T-helper 17 cell (primary cell): ENCODE measurements around the gene FBN3. TPM values are rescaled to one million over a fixed set of nuclear protein-coding genes. Genes with fewer than 3 reads are reported as not detected.

Experiments used
- ATAC-seq: fragments of 150-1000 bp; cut with Tn5 transposase; 2 replicates; pipeline ENCODE4 v1.10.0; 2021; ENCODE audit warnings: mild to moderate bottlenecking, moderate library complexity
- DNase-seq, 3 donors: peaks; one replicate each; pipeline versions ENCODE4 v3.0.0 to v3.0.0-alpha.2; 2020 to 2021
- H3K9me3 ChIP-seq: one replicate; pipeline ENCODE4 v1.7.0; 2013; ENCODE audit warnings: low read length, mild to moderate bottlenecking; ENCODE audit not compliant: control insufficient read depth, poor library complexity, severe bottlenecking
- H3K27ac Mint-ChIP-seq: one replicate; pipeline ENCODE4 v1.8.0; 2022; ENCODE audit warnings: mild to moderate bottlenecking, moderate library complexity, mixed read lengths
- H3K27me3 Mint-ChIP-seq: one replicate; pipeline ENCODE4 v1.8.0; 2022; ENCODE audit warnings: mixed read lengths
- H3K36me3 Mint-ChIP-seq: one replicate; pipeline ENCODE4 v1.8.0; 2022; ENCODE audit warnings: low read depth, mixed read lengths
- H3K4me1 Mint-ChIP-seq: one replicate; pipeline ENCODE4 v1.8.0; 2022; ENCODE audit warnings: mild to moderate bottlenecking, mixed read lengths
- H3K4me3 Mint-ChIP-seq: one replicate; pipeline ENCODE4 v1.8.0; 2022; ENCODE audit warnings: mild to moderate bottlenecking, moderate library complexity, mixed read lengths
- total RNA-seq, 4 donors: library from RNA in 2 of 4; stranded (reverse) in 2 of 4; gene quantifications; one replicate each; pipeline ENCODE4 v1.2.3 and lab custom pipeline; 2022 to 2026

The FBN3 gene
- total RNA-seq, 2 donors from 2014 or later, result not detected

DNA sequence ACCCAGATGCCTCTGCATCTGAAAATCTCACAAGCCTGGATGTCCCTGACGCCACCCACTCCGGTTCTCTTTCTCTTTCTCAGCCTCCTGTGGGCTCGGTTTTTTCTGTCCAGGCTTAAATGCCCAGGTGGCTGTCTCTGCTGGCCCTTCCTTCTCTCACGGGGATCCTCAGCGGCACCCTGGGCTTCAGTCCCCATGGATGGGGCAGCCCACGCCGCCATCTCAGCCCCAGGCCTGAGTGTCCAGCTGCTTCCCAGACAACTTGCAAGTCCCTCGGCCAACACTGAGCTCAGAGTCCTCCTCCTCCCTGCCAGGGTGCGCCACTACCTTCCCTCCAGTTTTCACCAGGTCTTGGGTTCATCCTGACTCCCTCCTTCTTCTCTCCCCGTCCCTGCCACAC is 6.4 kb downstream of the FBN3 start:
- peaks cover 32% of the 10 kb centered on the region for H3K27me3 Mint-ChIP-seq
- peaks cover 6% of the 10 kb centered on the region for H3K36me3 Mint-ChIP-seq
- no peak overlapping the region for H3K27ac Mint-ChIP-seq
- peaks cover 4% of the 10 kb centered on the region for H3K4me1 Mint-ChIP-seq
- ATAC-seq (no peak), DNase-seq (no peak)
- no peaks in the 10 kb centered on the region for H3K9me3 ChIP-seq
- no peak overlapping the region for H3K4me3 Mint-ChIP-seq

DNA sequence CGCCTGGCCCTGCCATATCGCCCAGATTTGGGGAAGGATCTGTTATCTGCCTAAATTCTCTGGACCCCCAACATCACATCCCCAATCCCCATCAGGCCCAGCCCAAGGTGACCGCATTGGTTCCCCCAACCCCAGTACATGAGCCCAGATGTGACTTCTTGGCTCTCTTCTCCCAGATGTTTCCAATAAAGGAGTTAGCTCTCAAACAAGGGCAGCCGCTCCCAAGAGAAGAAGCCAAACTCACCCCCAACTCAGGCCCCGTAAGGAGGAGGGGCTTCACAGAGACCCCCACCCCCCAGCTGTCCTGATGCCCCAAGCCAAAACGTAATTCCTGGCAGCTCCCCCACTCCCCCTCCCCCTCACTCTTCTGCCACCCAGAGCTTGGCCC is 6.9 kb downstream of the FBN3 start:
- H3K9me3 ChIP-seq, result no peaks in the 10 kb centered on the region
- Mint-ChIP-seq H3K27me3 (peaks cover 27% of the 10 kb centered on the region), H3K4me3 (no peak overlapping the region), H3K27ac (no peak overlapping the region), H3K4me1 (peaks cover 2% of the 10 kb centered on the region), H3K36me3 (peaks cover 6% of the 10 kb centered on the region)
- no peak for ATAC-seq
- no peak for DNase-seq

GRCh38 chr19:8141726-8142512 is 7.5 kb downstream of the FBN3 start:
- ATAC-seq (no peak), DNase-seq (no peak)
- Mint-ChIP-seq H3K4me1 (peaks cover 2% of the 10 kb centered on the region), H3K27ac (no peak overlapping the region), H3K4me3 (no peak overlapping the region), H3K27me3 (peaks cover 23% of the 10 kb centered on the region), H3K36me3 (peaks cover 6% of the 10 kb centered on the region)
- no peaks in the 10 kb centered on the region for H3K9me3 ChIP-seq

- Mint-ChIP-seq H3K36me3 (no peaks in the 10 kb centered on the region), H3K27ac (no peak overlapping the region), H3K4me1 (no peaks in the 10 kb centered on the region), H3K4me3 (no peak overlapping the region), H3K27me3 (peaks cover 5% of the 10 kb centered on the region)
- DNase-seq, result no peak
- no peaks in the 10 kb centered on the region for H3K9me3 ChIP-seq
- no peak for ATAC-seq
Observed at GRCh38 chr19:8138201-8138600, 11.2 kb downstream of the FBN3 start.

GRCh38 chr19:8137425-8137824 is 12.0 kb downstream of the FBN3 start:
- Mint-ChIP-seq H3K4me3 (no peak overlapping the region), H3K27me3 (no peaks in the 10 kb centered on the region), H3K4me1 (no peaks in the 10 kb centered on the region), H3K27ac (no peak overlapping the region), H3K36me3 (no peaks in the 10 kb centered on the region)
- no peak for DNase-seq
- H3K9me3 ChIP-seq, result no peaks in the 10 kb centered on the region
- no peak for ATAC-seq

DNA sequence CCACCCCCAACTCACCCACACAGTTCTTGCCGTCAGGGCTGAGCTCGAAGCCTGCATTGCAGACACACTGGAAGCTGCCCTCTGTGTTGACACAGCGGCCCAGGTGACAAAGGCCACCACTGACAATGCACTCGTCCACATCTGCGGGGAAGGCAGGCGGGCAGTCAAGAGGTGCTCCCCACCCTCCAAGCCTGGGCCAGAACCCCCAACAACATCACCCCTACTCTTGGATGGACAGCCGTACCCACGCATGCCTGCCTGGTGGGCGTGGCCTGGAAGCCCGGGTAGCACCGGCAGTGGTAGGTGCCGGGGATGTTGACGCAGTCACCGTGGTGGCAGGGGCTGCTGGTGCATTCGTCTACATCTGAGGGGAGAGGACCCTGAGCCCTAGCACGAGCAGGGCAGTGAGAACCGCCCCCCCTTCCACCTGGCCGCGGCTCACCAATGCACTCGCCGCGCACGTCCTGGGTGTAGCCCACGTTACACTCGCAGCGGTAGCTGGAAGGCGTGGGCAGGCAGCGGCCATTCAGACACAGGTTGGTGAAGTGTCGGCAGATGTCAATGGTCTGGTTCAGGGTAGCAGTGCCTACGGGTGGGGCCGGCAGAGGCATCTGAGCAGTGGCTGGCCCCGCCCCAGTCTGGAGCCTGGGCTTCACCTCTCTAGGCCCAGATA is 13.3 kb downstream of the FBN3 start:
- Mint-ChIP-seq H3K27ac (no peak overlapping the region), H3K4me1 (no peaks in the 10 kb centered on the region), H3K4me3 (no peak overlapping the region), H3K27me3 (peaks cover 8% of the 10 kb centered on the region), H3K36me3 (no peaks in the 10 kb centered on the region)
- ATAC-seq, result no peak
- no peaks in the 10 kb centered on the region for H3K9me3 ChIP-seq
- DNase-seq, result no peak

GRCh38 chr19:8132858-8133458 is 16.4 kb downstream of the FBN3 start:
- no peaks in the 10 kb centered on the region for H3K36me3 Mint-ChIP-seq
- H3K27ac Mint-ChIP-seq, result no peak overlapping the region
- no peak for DNase-seq
- no peak for ATAC-seq
- H3K4me1 Mint-ChIP-seq, result no peaks in the 10 kb centered on the region
- H3K4me3 Mint-ChIP-seq, result no peak overlapping the region
- H3K9me3 ChIP-seq, result no peaks in the 10 kb centered on the region
- peaks cover 15% of the 10 kb centered on the region for H3K27me3 Mint-ChIP-seq

DNA sequence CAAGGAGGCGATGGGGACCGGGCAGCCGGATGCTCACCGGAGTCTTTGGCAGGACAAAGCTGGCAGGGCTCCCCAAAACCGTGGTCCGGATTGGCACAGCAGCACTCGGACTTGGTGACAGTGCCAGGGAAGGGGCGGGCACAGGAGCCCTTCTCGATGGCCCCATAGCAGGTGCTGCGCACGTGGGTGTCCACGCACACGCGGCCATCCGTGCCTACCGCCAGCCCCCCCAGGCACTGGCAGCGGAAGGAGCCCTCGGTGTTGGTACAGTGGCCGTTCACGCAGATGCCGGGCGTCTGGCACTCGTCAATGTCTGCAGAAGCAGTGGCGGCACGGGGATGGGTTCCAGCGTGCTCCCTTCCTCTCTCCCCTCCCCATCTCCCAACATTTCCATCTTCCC is 17.9 kb downstream of the FBN3 start:
- no peaks in the 10 kb centered on the region for H3K9me3 ChIP-seq
- no peak for DNase-seq
- Mint-ChIP-seq H3K27ac (no peak overlapping the region), H3K4me1 (no peaks in the 10 kb centered on the region), H3K36me3 (no peaks in the 10 kb centered on the region), H3K27me3 (peaks cover 15% of the 10 kb centered on the region), H3K4me3 (no peak overlapping the region)
- no peak for ATAC-seq

DNA sequence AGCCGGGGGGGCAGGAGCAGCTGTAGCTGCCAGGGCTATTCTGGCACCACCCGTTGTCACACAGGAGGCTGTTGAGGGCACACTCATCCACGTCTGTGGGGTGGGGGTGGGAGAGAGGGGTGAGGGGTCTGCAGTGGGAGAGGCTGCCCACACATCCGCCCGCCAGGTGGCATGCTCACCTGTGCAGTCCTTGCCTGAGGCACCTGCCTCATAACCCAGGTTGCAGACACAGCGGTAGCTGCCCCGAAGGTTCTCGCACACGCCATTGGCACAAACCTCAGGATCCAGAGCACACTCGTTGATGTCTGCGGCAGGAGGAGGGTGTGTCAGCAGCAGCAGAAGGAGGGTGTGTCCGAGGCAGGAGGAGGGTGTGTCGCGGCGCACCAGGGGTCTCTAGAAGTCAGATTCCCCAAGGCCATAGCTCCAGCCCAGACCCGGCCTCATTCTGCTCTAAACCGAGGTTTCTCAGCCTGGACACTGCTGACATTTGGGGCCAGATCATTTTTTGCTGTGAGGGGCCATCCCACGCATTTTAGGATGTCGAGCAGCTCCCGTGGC is 20.3 kb downstream of the FBN3 start:
- no peak overlapping the region for H3K4me3 Mint-ChIP-seq
- no peak for DNase-seq
- no peak overlapping the region for H3K27ac Mint-ChIP-seq
- no peak for ATAC-seq
- H3K27me3 Mint-ChIP-seq, result peaks cover 17% of the 10 kb centered on the region
- H3K9me3 ChIP-seq, result no peaks in the 10 kb centered on the region
- no peaks in the 10 kb centered on the region for H3K36me3 Mint-ChIP-seq
- H3K4me1 Mint-ChIP-seq, result no peaks in the 10 kb centered on the region

- Mint-ChIP-seq H3K36me3 (no peaks in the 10 kb centered on the region), H3K4me1 (no peaks in the 10 kb centered on the region), H3K27me3 (peaks cover 23% of the 10 kb centered on the region), H3K4me3 (no peak overlapping the region), H3K27ac (no peak overlapping the region)
- no peaks in the 10 kb centered on the region for H3K9me3 ChIP-seq
- DNase-seq (no peak), ATAC-seq (no peak)
Observed at GRCh38 chr19:8128551-8128950, 20.8 kb downstream of the FBN3 start.

GRCh38 chr19:8127311-8127710 is 22.1 kb downstream of the FBN3 start:
- Mint-ChIP-seq H3K36me3 (no peaks in the 10 kb centered on the region), H3K27ac (no peak overlapping the region), H3K27me3 (peaks cover 23% of the 10 kb centered on the region), H3K4me3 (no peak overlapping the region), H3K4me1 (no peaks in the 10 kb centered on the region)
- no peak for DNase-seq
- no peak for ATAC-seq
- H3K9me3 ChIP-seq, result no peaks in the 10 kb centered on the region

DNA sequence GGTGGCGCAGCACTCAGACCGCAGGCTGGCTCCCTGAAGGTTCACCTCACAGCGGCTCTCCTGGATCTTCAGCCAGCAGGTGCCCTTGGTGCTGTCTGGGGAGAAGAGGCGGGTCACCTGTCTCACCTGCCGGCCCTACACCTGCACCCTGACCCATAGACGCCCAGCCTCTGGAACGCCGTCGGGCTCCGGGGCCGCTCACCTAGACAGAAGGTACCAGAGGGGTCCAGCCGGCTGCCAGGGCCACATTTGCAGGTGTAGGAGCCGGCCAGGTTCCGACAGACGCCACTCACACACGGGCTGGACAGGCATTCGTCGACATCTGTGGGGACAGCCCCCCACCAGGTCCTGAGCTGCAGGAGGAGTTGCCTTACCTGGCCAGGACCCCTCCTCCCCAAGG is 22.9 kb downstream of the FBN3 start:
- no peak for DNase-seq
- no peak overlapping the region for H3K27ac Mint-ChIP-seq
- no peaks in the 10 kb centered on the region for H3K36me3 Mint-ChIP-seq
- no peak overlapping the region for H3K4me3 Mint-ChIP-seq
- H3K4me1 Mint-ChIP-seq, result no peaks in the 10 kb centered on the region
- peaks cover 16% of the 10 kb centered on the region for H3K27me3 Mint-ChIP-seq
- no peaks in the 10 kb centered on the region for H3K9me3 ChIP-seq
- no peak for ATAC-seq

DNA sequence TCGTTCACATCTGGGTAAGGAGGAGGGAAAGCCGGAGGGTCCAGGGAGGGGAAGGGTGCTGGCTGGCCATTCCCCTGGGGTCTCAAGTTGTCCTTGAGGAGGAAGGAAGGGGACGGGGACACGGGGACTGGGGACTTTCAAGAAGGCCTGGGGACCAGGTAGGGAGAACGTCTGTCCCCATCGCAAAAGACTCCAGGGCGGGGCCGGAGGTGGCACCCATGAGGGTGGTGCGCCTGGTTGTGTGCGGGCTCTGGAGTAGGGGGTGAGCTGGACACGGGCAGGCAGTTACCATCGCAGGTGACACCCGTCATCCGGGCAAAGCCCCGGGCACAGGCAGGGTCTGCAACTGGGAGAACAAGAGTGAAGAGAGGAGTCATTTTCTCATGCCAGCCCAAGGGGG is 23.4 kb downstream of the FBN3 start:
- ATAC-seq, result no peak
- no peak for DNase-seq
- H3K9me3 ChIP-seq, result no peaks in the 10 kb centered on the region
- no peak overlapping the region for H3K4me3 Mint-ChIP-seq
- H3K27me3 Mint-ChIP-seq, result peaks cover 16% of the 10 kb centered on the region
- no peaks in the 10 kb centered on the region for H3K4me1 Mint-ChIP-seq
- no peak overlapping the region for H3K27ac Mint-ChIP-seq
- no peaks in the 10 kb centered on the region for H3K36me3 Mint-ChIP-seq
